HG02970 (cell line): Measurements from ENCODE around the gene PCDHGA1.
"Not testable (repeated sequence)": the region's sequence is repeated elsewhere in the genome, so short reads cannot be mapped to it uniquely, and the experiment has no call there.

Experiments used
- ATAC-seq: cut with Tn5 transposase; IDR thresholded peaks from one replicate; pipeline ENCODE4 v1.9.1; 2021; ENCODE audit warnings: mild to moderate bottlenecking, moderate library complexity, moderate number of reproducible peaks; ENCODE audit not compliant: unreplicated experiment, low FRiP score

PCDHGA1 gene

DNA sequence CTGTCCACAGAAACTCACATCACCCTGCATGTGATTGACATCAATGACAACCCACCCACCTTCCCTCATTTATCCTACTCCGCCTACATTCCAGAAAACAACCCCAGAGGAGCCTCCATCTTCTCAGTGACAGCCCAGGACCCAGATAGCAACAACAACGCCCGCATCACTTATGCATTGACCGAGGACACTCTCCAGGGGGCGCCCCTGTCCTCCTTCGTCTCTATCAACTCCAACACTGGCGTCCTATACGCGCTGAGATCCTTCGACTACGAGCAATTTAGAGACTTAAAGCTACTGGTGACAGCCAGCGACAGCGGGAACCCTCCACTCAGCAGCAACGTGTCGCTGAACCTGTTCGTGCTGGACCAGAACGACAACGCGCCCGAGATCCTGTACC, 15.0 kb downstream of the PCDHGA1 start:
- ATAC-seq = no peak

DNA sequence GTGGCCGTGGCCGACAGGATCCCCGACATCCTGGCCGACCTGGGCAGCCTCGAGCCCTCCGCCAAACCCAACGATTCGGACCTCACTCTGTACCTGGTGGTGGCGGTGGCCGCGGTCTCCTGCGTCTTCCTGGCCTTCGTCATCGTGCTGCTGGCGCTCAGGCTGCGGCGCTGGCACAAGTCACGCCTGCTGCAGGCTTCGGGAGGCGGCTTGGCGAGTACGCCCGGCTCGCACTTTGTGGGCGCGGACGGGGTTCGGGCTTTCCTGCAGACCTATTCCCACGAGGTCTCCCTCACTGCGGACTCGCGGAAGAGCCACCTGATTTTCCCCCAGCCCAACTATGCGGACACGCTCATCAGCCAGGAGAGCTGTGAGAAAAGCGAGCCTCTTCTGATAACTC, 15.7 kb downstream of the PCDHGA1 start:
- not testable (repeated sequence) for ATAC-seq

GRCh38 chr5:141349917-141350619, 19.8 kb downstream of the PCDHGA1 start, which contains the start of gene PCDHGB1:
Gene PCDHGB1 (plus strand): TSS chr5:141350099. CDS start chr5:141350261, 162 bp downstream.
- ATAC-seq = no peak

GRCh38 chr5:141351591-141351990, 21.3 kb downstream of the PCDHGA1 start:
- no peak for ATAC-seq

GRCh38 chr5:141354900-141355469, 24.7 kb downstream of the PCDHGA1 start, which contains the start of gene PCDHGA4:
Gene PCDHGA4 (plus strand): TSS chr5:141355021. CDS start chr5:141355108, 87 bp downstream.
- no peak for ATAC-seq

- no peak for ATAC-seq
These were observed 25.3 kb downstream of the PCDHGA1 start for GRCh38 chr5:141355641-141356040.

GRCh38 chr5:141356133-141356532, 25.8 kb downstream of the PCDHGA1 start:
- ATAC-seq = no peak

DNA sequence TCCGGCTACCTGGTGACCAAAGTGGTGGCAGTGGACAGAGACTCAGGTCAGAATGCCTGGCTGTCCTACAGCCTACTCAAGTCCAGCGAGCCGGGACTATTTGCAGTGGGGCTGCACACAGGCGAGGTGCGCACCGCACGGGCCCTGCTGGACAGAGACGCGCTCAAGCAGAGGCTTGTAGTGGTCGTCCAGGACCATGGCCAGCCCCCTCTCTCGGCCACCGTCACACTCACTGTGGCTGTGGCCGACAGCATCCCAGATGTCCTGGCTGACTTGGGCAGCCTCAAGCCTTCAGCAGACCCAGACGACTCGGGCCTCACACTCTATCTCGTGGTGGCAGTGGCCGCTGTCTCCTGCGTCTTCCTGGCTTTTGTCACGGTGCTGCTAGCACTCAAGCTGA, 26.6 kb downstream of the PCDHGA1 start:
- no peak for ATAC-seq

- ATAC-seq = no peak
These were observed 29.6 kb downstream of the PCDHGA1 start, which contains the start of gene PCDHGB2 for GRCh38 chr5:141359790-141360426. Gene PCDHGB2 (plus strand): TSS chr5:141359994. CDS start chr5:141360136, 142 bp downstream.

DNA sequence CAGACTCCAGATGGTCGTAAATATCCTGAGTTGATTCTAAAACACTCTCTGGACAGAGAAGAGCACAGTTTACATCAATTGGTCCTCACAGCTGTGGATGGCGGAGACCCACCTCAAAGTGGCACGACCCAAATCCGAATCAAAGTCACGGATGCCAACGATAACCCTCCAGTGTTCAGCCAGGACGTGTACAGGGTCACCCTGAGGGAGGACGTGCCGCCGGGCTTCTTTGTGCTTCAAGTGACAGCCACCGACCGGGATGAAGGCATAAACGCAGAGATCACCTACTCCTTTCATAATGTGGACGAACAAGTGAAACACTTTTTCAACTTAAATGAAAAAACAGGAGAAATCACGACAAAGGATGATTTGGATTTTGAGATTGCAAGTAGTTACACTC, 30.4 kb downstream of the PCDHGA1 start:
- no peak for ATAC-seq

- ATAC-seq = no peak
These were observed 32.4 kb downstream of the PCDHGA1 start for GRCh38 chr5:141362719-141363118.

GRCh38 chr5:141363952-141364660, 33.8 kb downstream of the PCDHGA1 start, which contains the start of gene PCDHGA5:
Gene PCDHGA5 (plus strand): TSS chr5:141364162. CDS start chr5:141364331, 169 bp downstream.
- ATAC-seq = no peak

GRCh38 chr5:141366016-141366896, 35.9 kb downstream of the PCDHGA1 start:
- no peak for ATAC-seq

- ATAC-seq = no peak
These were observed 39.9 kb downstream of the PCDHGA1 start, which contains the start of gene PCDHGB3 for GRCh38 chr5:141369994-141370848. Gene PCDHGB3 (plus strand): TSS chr5:141370242. CDS start chr5:141370395, 153 bp downstream.

DNA sequence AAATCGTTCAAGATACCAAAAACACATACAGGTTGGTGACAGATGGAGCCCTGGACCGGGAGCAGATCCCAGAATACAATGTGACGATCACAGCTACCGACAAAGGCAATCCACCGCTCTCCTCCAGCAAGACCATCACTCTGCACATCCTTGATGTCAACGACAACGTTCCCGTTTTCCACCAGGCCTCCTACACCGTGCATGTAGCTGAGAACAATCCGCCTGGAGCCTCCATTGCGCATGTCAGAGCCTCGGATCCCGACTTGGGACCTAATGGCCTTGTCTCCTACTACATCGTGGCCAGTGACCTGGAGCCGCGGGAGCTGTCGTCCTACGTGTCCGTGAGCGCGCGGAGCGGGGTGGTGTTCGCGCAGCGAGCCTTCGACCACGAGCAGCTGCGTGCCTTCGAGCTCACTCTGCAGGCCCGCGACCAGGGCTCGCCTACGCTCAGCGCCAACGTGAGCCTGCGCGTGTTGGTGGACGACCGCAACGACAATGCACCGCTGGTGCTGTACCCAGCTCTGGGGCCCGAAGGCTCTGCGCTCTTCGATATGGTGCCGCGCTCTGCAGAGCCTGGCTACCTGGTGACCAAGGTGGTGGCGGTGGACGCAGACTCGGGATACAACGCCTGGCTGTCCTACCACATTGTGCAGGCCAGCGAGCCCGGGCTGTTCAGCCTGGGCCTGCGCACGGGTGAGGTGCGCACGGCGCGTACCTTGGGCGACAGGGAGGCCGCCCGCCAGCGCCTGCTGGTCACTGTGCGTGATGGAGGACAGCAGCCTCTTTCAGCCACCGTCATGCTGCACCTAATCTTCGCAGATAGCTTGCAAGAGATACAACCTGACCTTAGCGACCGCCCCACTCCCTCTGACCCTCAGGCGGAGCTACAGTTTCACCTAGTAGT, 41.5 kb downstream of the PCDHGA1 start:
- ATAC-seq = no peak

DNA sequence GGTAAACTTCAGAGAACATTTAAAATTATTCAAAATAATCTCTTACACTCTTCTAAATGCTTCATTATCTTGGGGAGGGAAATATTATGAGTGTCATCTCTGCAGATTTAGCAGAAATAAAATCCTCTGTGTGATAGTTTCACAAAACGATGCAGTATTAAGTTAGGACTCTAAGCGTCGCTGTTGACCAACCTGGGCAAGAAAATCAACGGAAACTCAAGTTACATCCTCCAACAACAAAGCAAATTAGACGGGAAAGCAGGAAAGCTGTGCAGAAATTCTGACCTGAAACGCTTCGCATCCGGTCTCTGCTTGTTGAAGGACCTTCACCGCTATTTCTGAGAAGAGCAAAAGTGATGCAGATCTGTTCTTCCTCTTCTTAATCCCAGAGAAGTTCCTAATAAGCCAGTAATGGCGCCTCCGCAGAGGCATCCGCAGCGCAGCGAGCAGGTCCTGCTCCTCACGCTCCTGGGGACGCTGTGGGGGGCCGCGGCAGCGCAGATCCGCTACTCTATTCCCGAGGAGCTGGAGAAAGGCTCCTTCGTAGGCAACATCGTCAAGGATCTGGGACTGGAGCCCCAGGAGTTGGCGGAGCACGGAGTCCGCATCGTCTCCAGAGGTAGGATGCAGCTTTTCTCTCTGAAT, 43.5 kb downstream of the PCDHGA1 start, which contains the start of gene PCDHGA6:
PCDHGA6 (plus strand) TSS at position 219 of the 645 bp plus-strand sequence; CDS start at position 412, 193 bp downstream.
- no peak for ATAC-seq

DNA sequence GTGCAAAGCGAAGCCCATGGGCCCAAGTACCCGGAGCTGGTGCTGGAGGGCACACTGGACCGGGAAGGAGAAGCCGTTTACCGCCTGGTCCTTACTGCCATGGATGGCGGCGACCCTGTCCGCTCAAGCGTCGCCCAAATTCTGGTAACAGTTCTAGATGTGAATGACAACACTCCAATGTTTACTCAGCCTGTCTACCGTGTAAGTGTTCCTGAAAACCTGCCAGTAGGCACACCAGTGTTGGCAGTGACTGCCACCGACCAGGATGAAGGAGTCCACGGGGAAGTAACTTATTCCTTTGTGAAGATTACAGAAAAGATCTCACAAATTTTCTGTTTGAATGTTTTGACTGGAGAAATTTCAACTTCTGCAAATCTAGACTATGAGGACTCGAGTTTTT, 44.3 kb downstream of the PCDHGA1 start:
- no peak for ATAC-seq
